RCC 7860 (cell line): ENCODE results near the gene FDX2.

Experiments
- DNase-seq: peaks from one replicate; pipeline ENCODE4 v3.0.0-alpha.2; 2015; ENCODE audit warnings: low spot score
- FAIRE-seq: peaks from 2 replicates; lab custom pipeline; 2012; peaks lifted over from hg19 to GRCh38; lab: Jason Lieb, UNC

The FDX2 gene

DNA sequence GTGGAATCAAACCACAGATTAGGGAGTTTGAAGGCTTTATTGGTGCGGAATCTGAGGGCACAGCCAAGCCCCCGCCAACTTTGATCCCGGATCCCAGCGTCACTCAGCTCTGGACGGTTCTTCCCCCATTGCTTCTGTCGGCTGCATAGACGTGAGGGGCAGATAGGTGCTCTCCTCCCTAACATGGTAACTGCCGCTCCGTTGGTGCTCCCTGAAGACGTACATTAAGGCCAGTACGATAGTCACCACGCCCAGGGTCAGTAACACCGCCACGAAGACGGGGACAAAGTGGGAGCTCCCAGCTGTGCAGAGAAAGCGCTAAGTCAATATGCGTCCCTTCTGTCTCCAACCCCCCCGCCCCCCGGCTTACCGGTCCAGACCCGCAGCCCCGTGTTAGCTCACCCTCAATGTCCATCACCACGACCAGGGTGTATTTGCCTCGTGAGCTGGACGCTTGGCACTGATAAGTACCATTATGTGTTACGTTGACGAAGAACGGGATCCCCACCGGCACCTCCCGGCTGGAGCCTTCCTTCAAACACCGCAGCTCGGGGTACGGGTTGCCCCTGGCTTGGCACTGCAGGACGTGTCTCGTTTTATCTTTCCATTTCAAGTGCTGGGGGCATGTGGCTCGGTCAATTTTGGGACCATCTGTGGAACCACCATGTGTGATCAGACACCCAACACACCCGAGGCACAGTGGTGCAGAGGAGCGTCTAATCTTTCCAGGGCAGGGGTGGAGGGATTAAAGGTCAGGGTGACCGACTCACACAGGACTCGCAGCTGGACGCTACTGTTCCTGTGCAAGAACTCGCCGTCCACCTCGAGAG, 18.2 kb upstream of the FDX2 start:
- DNase-seq (no peak), FAIRE-seq (no peak)

DNA sequence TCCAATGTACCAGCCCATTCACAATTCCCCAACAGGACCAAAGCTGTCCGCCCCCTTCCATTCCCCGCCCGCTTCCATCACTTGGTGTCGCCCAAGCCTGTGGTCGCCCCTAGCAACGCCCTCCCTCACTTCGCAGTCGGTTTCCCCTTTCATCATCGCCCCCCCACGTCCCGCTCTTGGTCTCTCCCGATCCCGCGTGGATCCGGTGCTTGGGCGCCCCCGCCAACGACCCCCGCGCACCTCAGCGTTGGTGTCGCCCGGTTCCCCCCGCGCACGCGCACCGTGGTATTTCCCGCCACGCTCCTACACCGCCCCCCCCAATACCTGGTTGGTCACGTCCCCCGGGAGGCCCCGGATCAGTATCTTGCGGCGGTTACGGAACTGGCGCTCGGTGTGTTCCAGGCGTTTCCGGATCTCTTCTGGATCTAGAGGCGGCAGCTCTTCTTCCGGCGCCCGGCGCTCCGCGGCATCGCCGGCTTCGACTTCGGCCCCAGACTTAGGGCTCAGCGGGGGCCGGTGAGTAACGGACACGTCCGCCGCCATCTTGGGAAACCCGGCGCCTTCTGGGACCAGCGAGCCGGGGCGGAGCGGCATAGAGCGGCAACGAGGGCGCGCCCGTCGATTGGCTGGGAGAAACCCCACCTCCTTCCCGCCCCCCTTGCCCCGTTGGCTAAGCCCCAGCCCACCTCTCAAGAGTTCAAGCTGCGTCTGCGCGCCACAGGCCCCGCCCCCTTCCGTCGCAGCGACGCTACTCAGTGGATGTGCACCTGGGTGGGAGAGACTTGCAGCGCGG, 17.3 kb upstream of the FDX2 start, which contains the start of gene RAVER1:
TSS of gene RAVER1 (minus strand) at position 565 of the 793 bp plus-strand sequence. CDS start at position 543, 22 bp downstream.
- DNase-seq (peak; percentile 90), FAIRE-seq (peak; percentile 85)

DNA sequence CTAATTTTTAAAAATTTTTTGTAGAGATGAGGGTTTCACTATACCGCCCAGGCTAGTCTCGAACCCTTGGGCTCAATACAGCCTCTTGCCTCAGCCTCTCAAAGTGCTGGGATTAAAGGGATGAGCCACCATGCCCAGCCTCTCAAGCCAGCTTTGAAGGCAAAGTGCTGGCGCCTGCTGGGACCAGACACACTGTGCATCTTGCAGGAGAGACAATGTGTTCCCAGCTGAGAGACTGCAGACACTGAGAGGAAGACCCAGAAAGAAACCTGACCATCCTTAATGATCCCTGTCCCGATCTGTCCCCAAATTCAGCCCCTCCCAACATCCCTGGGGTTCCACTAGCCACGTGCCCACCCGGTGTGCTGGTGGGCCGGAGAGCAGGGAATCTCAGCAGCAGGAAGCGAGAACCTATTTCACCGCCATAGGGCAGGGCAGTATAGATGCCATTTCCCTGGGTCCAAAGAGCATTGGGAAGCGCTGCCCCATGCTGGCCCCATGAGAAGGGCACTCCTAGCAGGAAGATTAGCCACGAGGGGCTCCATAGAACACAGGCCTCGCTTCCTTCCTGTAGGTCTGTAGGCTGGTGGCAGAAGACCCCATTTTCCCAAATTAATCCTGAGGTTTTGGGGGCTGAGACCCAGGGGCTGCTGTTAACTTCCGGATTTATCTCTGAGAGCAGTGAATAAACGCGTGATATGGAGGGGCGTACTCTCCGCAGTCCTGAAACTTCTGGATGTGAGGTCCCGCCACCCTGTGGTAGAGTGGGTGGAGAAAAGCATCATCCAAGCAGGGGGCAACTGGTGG, 16.5 kb upstream of the FDX2 start:
- no peak for DNase-seq

DNA sequence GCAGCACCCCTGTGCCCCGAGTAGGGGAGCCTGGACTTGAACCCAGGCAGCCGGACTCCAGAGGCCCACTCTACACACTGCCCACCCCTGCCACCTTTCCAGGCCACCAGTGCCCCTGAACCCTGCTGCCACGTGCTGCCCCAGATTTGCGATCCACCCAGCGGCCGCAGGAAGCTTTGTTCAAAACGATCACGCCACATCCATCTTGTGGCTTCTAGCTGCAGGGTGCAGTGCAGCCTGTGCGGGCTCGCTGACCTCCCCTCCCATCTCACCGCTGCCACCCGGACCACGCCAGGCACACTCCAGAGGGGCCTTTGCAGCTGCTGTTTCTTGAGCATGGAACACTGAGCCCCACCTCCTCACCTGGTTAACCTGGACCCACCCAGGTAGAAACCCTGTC, 13.7 kb upstream of the FDX2 start:
- no peak for FAIRE-seq

More for the DNA sequence above, 16.5 kb upstream of the FDX2 start:
- no peak for FAIRE-seq

DNA sequence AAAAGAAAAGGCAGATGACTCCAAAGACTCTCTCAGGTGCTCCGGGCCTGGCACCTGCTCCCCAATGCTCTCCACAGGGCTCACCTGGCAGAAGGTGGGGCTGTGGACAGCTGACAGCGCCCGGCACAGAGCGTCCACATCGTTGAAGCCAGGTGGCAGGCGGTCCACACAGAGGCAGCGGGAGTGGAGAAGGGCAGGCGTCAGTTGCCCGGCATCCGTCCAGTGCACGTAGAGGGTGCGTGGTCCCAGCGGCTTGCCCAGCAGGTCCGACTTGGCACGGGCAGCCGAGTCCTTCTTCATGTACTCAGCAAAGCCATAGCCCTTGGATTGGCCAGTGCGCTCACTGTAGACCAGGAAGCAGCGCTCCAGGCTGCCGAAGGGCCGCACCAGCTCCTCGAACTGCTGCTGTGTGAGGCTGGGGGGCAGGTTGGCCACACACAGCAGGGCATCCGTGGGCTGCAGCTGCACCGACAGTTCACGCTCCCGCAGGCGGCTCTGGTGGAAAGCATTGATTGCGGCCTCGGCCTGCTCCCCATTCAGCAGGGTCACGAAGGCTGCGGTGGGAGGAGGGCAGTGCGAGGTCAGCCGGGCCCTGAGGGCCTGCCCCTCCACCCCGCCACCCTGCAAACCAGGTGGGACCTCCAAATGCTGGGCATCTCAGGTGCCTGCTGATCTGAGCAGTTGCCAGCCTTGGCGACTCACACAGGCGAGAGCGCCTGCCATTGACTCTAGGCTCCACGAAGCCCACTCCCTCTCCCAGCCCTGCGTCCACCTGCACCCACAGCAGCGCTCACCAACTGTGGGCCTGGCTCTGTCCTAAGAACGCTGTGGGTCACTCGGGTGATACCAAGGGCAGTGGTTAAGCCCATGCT, 13.0 kb upstream of the FDX2 start:
- no peak for DNase-seq
- no peak for FAIRE-seq

More for the DNA sequence above, 13.7 kb upstream of the FDX2 start:
- DNase-seq: no peak

DNA sequence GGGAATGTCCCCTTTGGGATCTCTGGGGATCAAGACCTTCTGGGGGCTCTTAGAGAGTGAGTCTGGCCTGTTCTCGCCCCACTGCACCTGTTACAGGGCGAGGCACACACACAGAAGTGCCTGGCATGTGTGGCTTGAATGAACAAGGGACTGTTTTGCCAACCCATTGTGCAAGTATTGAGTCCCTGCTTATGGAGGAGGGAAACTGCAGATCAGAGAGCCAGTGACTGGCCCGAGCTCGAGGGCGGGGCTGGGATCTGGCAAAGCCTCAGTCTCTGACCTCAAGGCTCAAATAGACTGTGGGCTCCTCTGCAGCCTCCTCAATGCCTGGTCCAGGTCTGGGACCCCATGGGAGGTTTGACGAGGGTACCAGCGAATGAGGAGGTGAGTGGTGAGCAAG, 12.0 kb upstream of the FDX2 start:
- FAIRE-seq (no peak), DNase-seq (no peak)

DNA sequence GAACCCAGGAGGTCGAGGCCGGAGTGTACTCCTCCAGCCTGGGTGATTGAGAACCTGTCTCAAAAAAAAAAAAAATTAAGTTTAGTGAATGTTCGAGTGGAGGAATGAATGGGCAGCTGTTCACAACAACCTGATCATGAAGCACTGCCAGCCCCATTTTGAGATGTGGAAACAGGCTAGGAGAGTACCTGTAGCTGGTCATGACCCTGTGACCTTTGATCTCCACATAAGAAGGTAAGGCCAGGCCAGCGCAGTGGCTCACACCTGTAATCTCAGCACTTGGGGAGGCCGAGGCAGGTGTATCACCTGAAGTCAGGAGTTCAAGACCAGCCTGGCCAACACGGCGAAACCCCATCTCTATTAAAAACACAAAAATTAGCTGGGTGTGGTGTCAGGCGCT, 9.9 kb upstream of the FDX2 start:
- FAIRE-seq (no peak), DNase-seq (no peak)

DNA sequence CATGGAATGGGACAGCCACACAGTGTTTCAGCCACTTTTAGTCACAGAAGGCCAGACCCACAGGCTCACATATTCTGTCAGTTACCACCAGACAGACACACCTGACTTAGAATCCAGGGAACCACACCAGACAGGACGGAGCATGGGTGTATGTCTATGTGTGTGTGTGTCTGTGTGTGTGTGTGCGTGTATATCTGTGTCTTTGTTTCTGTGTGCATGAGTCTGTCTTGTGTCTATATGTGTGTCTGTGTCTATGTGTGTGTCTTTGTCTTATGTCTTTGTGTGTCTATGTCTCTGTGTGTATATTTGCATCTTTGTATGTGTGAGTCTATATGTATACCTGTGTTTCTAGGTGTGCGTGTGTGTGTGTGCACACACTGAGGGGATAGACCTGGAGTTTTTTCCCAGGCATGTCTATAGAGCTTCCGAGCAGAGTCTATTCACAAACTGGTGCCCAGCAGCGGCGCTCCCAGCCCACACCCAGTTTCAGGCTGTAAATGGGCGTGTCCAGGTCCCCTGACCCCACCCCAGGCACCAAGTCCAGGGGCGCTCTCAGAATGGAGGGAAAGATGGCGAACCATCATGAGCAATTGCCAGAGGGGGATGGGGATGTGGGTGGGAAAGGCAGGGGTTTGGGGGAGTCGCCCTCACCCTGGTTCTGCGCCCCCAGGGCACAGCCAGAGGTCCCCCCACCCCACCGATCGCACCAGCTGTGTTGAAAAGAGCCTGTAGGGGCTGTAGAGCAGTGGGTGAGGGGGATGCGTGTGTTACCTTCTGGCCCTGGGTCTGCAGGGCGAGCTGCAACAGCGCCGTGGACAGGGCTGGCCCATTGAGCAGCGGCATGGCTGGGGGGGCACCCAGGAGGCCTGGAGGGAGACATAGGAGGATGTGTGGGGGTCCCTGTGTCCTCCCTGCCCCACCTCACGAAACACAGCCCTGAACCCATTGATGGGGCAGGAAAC, 6.3 kb upstream of the FDX2 start:
- DNase-seq (no peak), FAIRE-seq (no peak)

DNA sequence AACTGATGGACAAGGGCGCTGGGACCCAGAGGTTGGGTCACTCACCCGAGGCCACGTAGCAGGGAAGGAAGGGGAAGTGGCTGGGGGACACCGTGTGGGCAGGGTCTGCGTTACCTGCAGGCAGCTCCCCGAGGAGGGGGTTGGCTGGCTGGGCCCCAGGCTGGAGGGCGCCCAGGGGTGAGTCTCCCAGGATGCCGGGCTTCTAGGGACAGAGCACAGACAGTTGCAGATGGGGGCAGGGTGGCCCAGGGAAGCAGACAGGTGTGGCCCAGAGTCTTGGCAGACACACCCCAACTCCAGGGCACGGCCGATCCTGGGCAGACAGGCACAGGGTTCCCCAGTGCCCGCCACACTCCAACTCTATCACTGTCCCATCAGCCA, 5.6 kb upstream of the FDX2 start:
- FAIRE-seq: no peak

DNA sequence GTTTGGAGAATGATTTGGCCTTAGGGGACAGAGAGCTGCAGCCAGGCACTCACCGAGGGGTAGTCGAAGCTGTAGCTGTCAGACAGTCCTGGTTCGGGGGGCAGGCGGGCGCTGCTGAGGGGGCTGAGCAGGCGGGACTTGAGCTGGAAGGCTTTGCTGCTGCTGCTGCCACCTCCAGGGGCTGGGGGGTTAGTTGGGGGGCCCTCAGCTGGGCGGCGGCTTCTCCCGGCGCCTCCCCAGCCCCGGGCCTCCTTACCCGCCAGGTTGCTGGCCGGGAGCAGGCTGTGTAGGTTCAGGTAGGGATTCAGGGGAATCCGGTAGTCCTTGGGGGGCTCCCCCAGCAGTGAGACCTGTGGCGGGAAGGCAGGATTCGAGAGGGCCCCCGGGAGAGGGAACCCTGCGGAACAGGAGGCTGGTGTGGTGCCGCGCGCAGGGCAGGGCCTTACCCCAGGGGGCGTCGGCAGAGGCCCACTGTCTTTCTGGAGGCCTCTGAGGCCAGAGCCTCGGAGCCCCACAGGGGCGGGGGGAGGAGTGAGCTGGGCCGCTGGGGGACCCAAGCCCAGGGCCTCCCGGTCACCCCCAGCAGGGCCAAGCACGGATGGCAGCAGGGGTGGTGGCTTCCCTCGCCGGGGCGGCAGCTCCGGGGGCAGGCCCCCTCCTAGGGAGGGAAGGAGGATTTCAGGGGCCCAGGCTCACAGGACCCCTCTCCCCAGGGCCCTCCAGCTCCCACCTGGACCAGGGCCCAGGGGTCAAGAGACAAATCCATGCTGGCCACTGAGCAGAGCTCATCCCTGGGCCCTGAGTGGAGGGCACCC, 5.0 kb upstream of the FDX2 start:
- DNase-seq (no peak), FAIRE-seq (no peak)

More for the DNA sequence above, 5.6 kb upstream of the FDX2 start:
- DNase-seq: no peak

DNA sequence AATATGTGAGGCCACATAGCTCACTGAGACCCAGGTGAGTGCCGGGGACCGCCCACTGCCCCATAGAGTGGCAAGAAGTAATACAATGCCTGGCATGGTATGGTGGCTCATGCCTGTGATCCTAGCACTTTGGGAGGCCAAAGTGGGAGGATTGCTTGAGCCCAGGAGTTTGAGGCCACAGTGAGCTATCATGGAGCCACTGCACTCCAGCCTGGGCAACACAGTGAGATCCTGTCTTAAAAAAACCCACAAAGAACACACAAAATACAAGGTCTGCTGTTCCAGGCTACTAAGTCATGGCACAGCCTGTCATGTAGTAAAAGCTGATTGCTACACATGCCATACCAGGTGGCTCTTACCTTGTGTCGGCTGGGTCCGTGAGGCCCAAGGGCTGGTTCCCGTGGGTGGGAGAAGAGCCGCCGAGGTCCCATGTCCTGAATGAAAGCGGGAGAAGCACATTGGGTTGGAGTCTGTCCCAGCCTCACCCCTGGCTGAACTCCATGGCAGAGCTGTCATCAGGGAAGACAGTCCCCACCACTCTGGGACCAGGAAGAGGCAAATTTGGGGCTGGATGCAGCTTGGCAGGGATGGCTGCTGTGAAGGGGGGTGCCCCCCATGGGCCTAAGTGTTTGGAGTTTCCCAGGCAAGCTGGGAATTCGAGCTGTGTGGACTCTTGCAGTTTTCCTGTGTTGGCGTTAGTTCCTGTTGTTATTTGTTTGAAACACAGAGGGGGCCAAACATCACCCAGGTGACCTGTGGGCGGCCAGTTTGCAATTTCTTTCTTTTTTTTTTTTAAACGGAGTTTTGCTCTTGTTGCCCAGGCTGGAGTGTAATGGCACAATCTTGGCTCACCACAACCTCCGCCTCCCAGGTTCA, 3.2 kb upstream of the FDX2 start:
- DNase-seq: no peak
- no peak for FAIRE-seq

DNA sequence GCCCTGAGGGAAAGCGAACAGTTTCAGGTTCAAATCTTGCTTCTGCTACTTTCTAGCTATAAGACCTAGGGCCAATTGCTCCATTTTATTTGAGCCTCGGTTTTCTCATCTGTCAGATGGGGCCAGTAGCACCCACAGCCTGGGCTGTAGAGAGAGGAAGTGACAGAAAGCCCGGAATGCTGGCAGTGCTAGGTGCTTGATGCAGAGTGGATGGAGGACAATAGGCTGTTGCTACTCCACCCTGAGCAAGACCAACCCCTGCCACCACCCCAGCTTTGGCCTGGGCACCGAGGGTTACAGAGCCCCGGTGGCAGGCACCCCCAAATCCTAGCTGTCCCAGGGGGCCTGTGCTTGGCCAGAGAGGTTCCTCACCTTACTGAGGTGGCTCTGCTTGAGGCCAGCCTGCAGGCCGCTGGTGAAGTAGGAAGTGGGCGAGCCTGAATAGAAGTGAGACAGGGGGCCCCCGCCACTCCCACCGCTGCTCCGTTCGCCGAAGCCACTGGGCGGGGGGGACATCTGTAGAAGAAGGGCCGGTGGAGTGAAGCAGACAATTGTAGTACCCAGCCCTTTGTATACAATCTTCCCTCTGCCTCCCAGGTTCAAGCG, 2.1 kb upstream of the FDX2 start:
- FAIRE-seq: no peak
- DNase-seq: no peak

DNA sequence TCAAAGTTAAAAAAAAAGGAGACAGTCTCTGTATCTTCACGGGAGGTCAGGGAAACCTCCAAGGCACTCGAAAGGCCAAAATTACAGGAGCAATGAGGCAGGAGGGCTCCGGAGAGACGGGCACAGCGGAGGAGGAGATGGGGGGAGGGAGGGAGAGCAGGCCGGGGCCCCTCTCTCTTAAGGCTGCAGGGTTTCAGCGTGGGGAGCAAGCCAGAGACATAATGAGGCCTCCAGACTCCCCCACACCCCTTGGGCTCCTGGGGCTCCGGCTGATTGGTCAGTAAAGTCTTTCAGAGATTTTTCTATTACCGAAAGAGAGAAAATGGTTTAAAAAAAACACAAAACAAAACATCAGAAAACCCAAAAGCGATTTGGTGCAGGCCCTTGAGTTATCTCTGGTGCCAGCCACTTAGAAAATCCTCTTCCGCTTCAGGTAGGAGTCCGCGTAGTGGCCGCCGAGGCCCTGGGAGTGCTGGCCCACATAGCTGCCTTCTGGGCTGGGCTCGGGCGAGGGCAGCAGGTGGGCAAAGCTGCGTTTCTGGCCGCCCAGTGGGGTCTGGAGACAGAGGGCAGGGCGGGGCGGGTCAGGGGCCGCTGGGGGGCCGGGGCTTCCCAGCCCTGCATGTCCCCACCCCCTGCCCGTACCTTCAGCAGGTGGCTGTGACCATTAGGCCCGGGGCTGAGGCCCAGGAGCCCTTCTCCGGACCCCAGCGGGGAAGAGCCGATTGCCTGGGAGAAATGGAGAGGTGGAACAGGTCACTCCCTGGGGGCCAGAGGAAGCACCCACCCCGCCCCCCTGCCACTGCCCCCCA, 1.4 kb upstream of the FDX2 start:
- FAIRE-seq (no peak), DNase-seq (no peak)

DNA sequence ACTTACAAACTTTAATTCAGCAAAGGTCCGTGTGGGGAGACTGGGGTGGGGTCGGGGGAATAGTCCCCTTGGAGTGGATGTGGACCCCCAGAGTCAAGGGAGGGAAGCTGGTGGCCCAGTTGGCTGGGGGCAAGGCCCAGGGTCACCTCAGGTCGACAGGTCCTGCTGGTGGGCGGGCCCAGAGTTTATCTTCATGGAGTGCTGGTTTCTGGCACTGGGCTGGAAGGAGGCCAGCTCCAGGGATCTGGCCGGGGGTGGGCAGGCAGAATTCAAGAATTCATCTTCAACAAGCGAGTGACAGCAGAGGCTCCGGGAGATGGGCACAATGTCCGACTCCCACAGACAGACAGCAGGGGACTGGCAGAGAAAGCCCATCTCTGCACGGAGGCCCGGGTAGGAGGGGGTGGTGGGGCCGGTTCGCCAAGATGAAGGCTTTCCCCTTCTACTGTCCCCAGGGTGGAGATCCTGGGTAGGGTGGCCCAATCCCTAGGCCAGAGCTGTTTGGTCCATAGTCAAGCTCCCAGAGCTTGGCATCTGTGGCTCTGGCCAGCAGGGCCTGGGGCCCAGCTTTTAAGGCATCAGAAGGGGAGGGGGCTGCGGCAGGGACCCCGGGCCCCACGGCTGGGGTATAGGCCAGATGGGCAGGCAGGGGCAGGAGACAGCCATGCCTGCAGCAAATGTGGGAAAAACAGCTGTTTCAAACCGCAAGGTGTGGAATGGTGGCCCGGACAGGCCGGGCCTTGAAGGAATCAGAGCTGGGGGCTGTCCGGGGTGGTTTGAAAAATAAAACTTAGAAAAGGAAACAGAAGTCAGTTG, 622 bp upstream of the FDX2 start:
- FAIRE-seq (no peak), DNase-seq (no peak)

DNA sequence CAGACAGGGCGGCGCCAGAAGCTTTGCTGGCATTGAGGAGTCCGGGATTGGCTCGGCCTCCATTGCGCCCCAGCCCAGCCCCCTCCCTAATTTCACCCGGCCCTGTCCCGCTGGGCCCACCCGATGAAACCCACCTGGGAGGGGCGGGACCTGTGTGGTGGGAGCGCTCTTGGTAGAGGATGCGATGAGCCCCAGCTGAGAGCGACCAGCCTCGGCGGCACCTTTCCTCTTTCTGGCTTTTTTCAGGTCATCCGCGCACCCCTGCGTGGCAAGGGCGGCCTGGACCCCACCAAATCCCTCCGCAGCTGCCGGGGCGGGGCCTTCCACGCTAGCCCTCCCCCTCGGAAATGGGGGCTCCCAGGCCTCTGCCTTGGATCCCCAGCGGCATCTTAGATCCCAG, 6.4 kb downstream of the FDX2 start, which contains the start of gene ZGLP1:
TSS of gene ZGLP1 (minus strand) at position 393 of the 400 bp plus-strand sequence.
- FAIRE-seq (no peak), DNase-seq (no peak)
